HepG2 (cell line): Measurements from ENCODE around the gene KDELR3. TPM values are rescaled to one million over a fixed set of nuclear protein-coding genes. Genes with fewer than 3 reads are reported as not detected.
A peak's percentile ranks its signal among the peaks of the same experiment; 100 is the strongest.

Experiments
- HCFC1 ChIP-seq: fragments of 150-350 bp; IDR thresholded peaks from 2 replicates; pipeline ENCODE4 v1.6.1; 2014; ENCODE audit warnings: low read depth, low read length
- HNRNPH1 ChIP-seq: fragments of 200-400 bp; formaldehyde crosslinking; optimal IDR thresholded peaks from 2 replicates; pipeline ENCODE3; 2017; ENCODE audit warnings: mild to moderate bottlenecking, low read depth, low read length
- MAF1 ChIP-seq: sonication (generic); formaldehyde crosslinking; IDR thresholded peaks from 2 replicates; pipeline ENCODE4 v1.5.0; 2020; ENCODE audit warnings: missing genetic modification reagents, borderline replicate concordance
- MLXIP ChIP-seq: sonication (generic); formaldehyde crosslinking; IDR thresholded peaks from 2 replicates; pipeline ENCODE4 v1.9.0; 2021; ENCODE audit warnings: missing genetic modification reagents, borderline replicate concordance
- MXD1 ChIP-seq: sonication (generic); formaldehyde crosslinking; IDR thresholded peaks from 2 replicates; pipeline ENCODE4 v1.4.0; 2020; ENCODE audit warnings: mild to moderate bottlenecking, missing genetic modification reagents
- REST ChIP-seq, 2 experiments: IDR thresholded peaks; 2 replicates each; pipeline ENCODE4 v1.6.1; 2011 to 2012; ENCODE audit warnings: low read length in 2 of 2, borderline replicate concordance in 1 of 2, low read depth in 1 of 2, mild to moderate bottlenecking in 1 of 2, moderate library complexity in 1 of 2
- TBX3 ChIP-seq: fragments of 450-650 bp; IDR thresholded peaks from 2 replicates; pipeline ENCODE4 v1.6.1; 2017; ENCODE audit warnings: antibody characterized with exemption, mild to moderate bottlenecking, inconsistent platforms, borderline replicate concordance
- THAP9 ChIP-seq: sonication (generic); formaldehyde crosslinking; IDR thresholded peaks from 2 replicates; pipeline ENCODE4; 2020; ENCODE audit warnings: missing genetic modification reagents, mild to moderate bottlenecking, borderline replicate concordance
- TOPORS ChIP-seq: sonication (generic); formaldehyde crosslinking; IDR thresholded peaks from 2 replicates; pipeline ENCODE4 v1.8.0; 2023; ENCODE audit warnings: mild to moderate bottlenecking, missing genetic modification reagents
- TP53 ChIP-seq: sonication (generic); formaldehyde crosslinking; conservative IDR thresholded peaks from 2 replicates; pipeline ENCODE4 v1.4.0; 2020; ENCODE audit warnings: missing genetic modification reagents
- ZBTB37 ChIP-seq: sonication (generic); formaldehyde crosslinking; IDR thresholded peaks from 2 replicates; pipeline ENCODE4 v1.4.0; 2020; ENCODE audit warnings: mild to moderate bottlenecking, missing genetic modification reagents
- ZNF33A ChIP-seq: sonication (generic); formaldehyde crosslinking; IDR thresholded peaks from 2 replicates; pipeline ENCODE4 v1.5.1; 2020; ENCODE audit warnings: missing genetic modification reagents, mild to moderate bottlenecking, moderate library complexity, borderline replicate concordance
- ZNF567 ChIP-seq: sonication (generic); formaldehyde crosslinking; IDR thresholded peaks from 2 replicates; pipeline ENCODE4 v1.8.1; 2023; ENCODE audit warnings: mild to moderate bottlenecking, missing genetic modification reagents, borderline replicate concordance
- ZNF782 ChIP-seq: sonication (generic); formaldehyde crosslinking; IDR thresholded peaks from 2 replicates; pipeline ENCODE4 v1.4.0; 2020; ENCODE audit warnings: missing genetic modification reagents, mild to moderate bottlenecking, borderline replicate concordance
- ZSCAN31 ChIP-seq: sonication (generic); formaldehyde crosslinking; IDR thresholded peaks from 2 replicates; pipeline ENCODE4 v1.5.0; 2020; ENCODE audit warnings: low read depth, mild to moderate bottlenecking, missing genetic modification reagents
- polyA plus RNA-seq, 8 experiments: library from polyadenylated mRNA; depleted of rRNA in 3 of 8; stranded (reverse) in 7 of 8; unstranded in 1 of 8; fragments of >200 nt; fragmentation: Illumina TruSeq in 4 of 8; extraction: Trizol in 4 of 8; gene quantifications; 2 replicates each; pipeline versions ENCODE4 v1.2.1 to v1.2.3, GENCODE V29; 2011 to 2016; ENCODE audit warnings: low read depth in 4 of 8, missing spikeins in 1 of 8, mixed read lengths in 1 of 8; ENCODE audit not compliant: insufficient read depth in 1 of 8
- total RNA-seq, 5 experiments: library from RNA; depleted of rRNA; stranded (reverse); fragments of >200 nt; fragmentation: Illumina TruSeq; extraction: Trizol; gene quantifications; 2 replicates each; pipeline ENCODE4 v1.2.3, GENCODE V29; 2016; ENCODE audit warnings: low read depth in 1 of 5

The KDELR3 gene
- total and polyA plus RNA-seq, 2 of the 13 experiments (the other 11 are each of a cell fraction or from before 2014, with no cell fraction given), result 24.2 to 65.7 TPM

GRCh38 chr22:38506118-38506962 lies 38.4 kb downstream of the KDELR3 start, which contains the start of gene DDX17 (continued):
- TF ChIP-seq HCFC1, result no peak
- TF ChIP-seq THAP9 (CRISPR knock-in tag), result peak; percentile 95
- TF ChIP-seq REST (IDR thresholded peaks at IDR 0.05; ENCODE audit: borderline replicate concordance in 1 of 2, low read depth in 1 of 2, low read length in 2 of 2), result peak in 1 of 2 experiments; percentile 61; a peak in 1 of 4 replicates
- no peak for TF ChIP-seq ZNF782 (CRISPR knock-in tag)
- no peak; the same call in none of the 2 replicates for TF ChIP-seq ZSCAN31
- peak; percentile 73; the same call in 1 of the 2 replicates for TF ChIP-seq TOPORS (CRISPR knock-in tag)
- 0 out of 2 replicates have a peak, but pooled peaks have one; percentile 46 for TF ChIP-seq ZBTB37
- no peak; the same call in none of the 2 replicates for TF ChIP-seq MXD1 (CRISPR knock-in tag)
- no peak for TF ChIP-seq MLXIP (CRISPR knock-in tag)
- peak; percentile 100 for TF ChIP-seq HNRNPH1
- TF ChIP-seq ZNF567 (CRISPR knock-in tag), result no peak
- TF ChIP-seq TP53 (CRISPR knock-in tag), result 0 out of 2 replicates have a peak, but pooled peaks have one; percentile 30
- TF ChIP-seq TBX3, result no peak
- TF ChIP-seq MAF1 (CRISPR knock-in tag), result 0 out of 2 replicates have a peak, but pooled peaks have one; percentile 10
- no peak for TF ChIP-seq ZNF33A (CRISPR knock-in tag)
